Measurements from ENCODE around the gene IL1F10. TPM values are rescaled to one million over a fixed set of nuclear protein-coding genes. Genes with fewer than 3 reads are reported as not detected.

IL1F10 gene
- polyA plus RNA-seq, 1 donor, result not detected

DNA sequence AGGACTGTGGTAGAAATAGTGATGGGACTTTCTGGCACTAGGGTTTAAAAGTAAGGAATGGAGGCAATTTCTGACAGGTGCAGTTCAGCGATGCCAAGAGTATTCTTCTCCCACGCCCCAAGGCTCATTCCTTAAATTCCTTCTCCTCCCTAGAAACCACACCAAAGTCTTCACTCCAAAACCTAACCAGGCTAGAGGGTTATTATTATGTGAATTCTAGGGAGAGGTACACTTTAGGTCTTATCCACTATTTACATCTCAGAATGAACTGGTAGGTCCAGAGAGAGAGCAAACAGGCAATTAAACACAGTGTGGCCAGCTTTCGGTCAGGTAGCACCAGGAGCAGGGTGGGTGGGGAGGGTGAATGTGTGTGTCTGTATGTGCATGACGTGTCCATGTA is 11.4 kb downstream of the IL1F10 start:
- DNase-seq, result no peak
- no peak overlapping the region for H3K27ac ChIP-seq (ENCODE audit: low read length)

DNA sequence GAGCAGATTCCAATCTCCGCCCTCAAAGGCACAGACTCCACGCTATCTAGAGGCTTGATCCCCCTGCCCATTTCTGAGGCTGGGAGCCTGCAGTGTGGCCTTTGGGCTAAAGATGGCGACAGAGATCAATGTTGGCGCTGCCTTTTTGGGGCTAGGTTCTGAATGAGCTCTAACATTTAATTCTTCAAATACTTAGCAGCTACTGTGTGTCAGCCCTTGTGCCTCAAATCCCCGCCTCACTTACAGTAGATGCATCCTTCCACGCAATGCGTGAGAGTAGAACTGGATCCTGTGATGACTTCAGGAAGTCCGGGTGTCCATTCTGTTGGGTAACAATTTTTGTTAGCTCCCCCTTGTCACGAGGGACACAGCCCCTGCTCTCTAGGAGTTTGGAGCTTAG is 12.4 kb downstream of the IL1F10 start:
- no peak for DNase-seq
- H3K27me3 ChIP-seq (ENCODE audit: control insufficient read depth, insufficient read depth, low read length), result no peaks in the 10 kb centered on the region
- H3K9me3 ChIP-seq (ENCODE audit: control insufficient read depth, low read depth, low read length), result no peaks in the 10 kb centered on the region
- H3K4me1 ChIP-seq (ENCODE audit: control insufficient read depth, insufficient read depth, low read length), result peaks cover 14% of the 10 kb centered on the region
- no peaks in the 10 kb centered on the region for H3K36me3 ChIP-seq (ENCODE audit: control insufficient read depth, insufficient read depth, low read length)
- no CpG with 5 or more reads among the region's 9 CpGs for WGBS (ENCODE audit: insufficient coverage, low lambda C conversion rate)
- H3K4me3 ChIP-seq (ENCODE audit: low read length), result no peak overlapping the region
- H3K27ac ChIP-seq (ENCODE audit: low read length), result no peak overlapping the region

More for the DNA sequence above, 11.4 kb downstream of the IL1F10 start:
- peaks cover 18% of the 10 kb centered on the region for H3K4me1 ChIP-seq (ENCODE audit: control insufficient read depth, insufficient read depth, low read length)
- no peaks in the 10 kb centered on the region for H3K27me3 ChIP-seq (ENCODE audit: control insufficient read depth, insufficient read depth, low read length)
- H3K36me3 ChIP-seq (ENCODE audit: control insufficient read depth, insufficient read depth, low read length), result no peaks in the 10 kb centered on the region
- H3K9me3 ChIP-seq (ENCODE audit: control insufficient read depth, low read depth, low read length), result no peaks in the 10 kb centered on the region
- WGBS (ENCODE audit: insufficient coverage, low lambda C conversion rate), result no CpG with 5 or more reads among the region's 4 CpGs
- no peak overlapping the region for H3K4me3 ChIP-seq (ENCODE audit: low read length)

DNA sequence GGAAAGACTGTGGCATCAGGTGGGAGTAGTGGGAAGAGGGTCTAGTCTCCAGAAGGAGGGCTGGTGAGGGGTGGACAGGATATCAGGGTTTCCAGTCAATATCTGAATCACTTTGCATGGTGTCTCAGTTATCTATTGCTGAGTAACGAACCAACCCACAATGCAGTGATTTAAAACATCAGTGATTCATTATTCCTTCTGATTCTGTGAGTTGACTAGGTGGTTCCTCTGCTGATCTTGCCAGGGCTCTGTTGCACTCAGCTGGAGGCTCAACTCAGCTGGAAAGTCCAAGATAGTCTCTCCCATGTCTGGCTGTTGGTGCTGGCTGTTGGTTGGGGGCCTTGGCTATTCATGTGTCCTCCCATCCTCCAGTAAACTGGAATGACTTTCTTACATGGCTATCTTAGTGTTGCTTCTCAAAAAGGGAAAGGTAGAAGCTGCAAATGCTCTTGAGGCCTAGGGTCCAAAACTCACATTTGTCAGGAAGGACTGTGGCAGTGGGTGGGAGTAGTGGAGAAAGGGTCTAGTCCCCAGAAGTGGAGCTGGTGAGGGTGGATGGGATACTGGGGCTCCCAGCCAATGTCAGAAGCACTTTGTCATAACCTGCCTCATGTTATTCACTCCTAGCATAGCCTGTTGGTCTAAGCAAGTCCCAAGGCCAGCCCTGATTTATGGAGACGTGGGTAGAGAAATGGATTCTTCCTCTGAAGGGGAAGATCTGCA is 13.9 kb downstream of the IL1F10 start:
- H3K36me3 ChIP-seq (ENCODE audit: control insufficient read depth, insufficient read depth, low read length), result no peaks in the 10 kb centered on the region
- no peak for DNase-seq
- no peaks in the 10 kb centered on the region for H3K9me3 ChIP-seq (ENCODE audit: control insufficient read depth, low read depth, low read length)
- H3K27me3 ChIP-seq (ENCODE audit: control insufficient read depth, insufficient read depth, low read length), result no peaks in the 10 kb centered on the region
- no peak overlapping the region for H3K27ac ChIP-seq (ENCODE audit: low read length)
- no CpG with 5 or more reads among the region's 2 CpGs for WGBS (ENCODE audit: insufficient coverage, low lambda C conversion rate)
- peaks cover 2% of the 10 kb centered on the region for H3K4me1 ChIP-seq (ENCODE audit: control insufficient read depth, insufficient read depth, low read length)
- no peak overlapping the region for H3K4me3 ChIP-seq (ENCODE audit: low read length)

DNA sequence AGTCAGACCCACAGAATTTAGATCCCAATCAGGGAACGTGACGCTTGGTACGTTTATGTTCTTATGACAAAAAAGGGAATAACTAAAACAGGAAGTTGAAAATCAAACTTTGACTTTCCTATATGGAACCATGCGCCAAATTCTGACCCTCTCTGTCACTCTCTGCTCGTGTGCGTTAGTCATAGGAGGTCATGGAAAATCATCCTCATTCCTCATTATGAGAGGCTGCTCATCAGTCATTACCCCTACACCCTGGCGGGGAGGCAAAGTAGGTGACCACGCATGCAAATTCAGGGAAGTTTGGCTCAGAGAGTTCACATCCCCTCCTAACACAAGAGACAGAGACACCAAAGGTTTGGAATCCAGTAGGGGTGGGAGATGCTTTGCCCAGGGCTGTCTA is 15.5 kb downstream of the IL1F10 start:
- Histone ChIP-seq H3K27me3 (ENCODE audit: control insufficient read depth, insufficient read depth, low read length) (peaks cover 2% of the 10 kb centered on the region), H3K36me3 (ENCODE audit: control insufficient read depth, insufficient read depth, low read length) (no peaks in the 10 kb centered on the region), H3K9me3 (ENCODE audit: control insufficient read depth, low read depth, low read length) (no peaks in the 10 kb centered on the region), H3K27ac (ENCODE audit: low read length) (no peak overlapping the region), H3K4me1 (ENCODE audit: control insufficient read depth, insufficient read depth, low read length) (no peaks in the 10 kb centered on the region), H3K4me3 (ENCODE audit: low read length) (no peak overlapping the region)
- 80% methylated on average over 1 of the region's 8 CpGs for WGBS (ENCODE audit: insufficient coverage, low lambda C conversion rate)
- no peak for DNase-seq

DNA sequence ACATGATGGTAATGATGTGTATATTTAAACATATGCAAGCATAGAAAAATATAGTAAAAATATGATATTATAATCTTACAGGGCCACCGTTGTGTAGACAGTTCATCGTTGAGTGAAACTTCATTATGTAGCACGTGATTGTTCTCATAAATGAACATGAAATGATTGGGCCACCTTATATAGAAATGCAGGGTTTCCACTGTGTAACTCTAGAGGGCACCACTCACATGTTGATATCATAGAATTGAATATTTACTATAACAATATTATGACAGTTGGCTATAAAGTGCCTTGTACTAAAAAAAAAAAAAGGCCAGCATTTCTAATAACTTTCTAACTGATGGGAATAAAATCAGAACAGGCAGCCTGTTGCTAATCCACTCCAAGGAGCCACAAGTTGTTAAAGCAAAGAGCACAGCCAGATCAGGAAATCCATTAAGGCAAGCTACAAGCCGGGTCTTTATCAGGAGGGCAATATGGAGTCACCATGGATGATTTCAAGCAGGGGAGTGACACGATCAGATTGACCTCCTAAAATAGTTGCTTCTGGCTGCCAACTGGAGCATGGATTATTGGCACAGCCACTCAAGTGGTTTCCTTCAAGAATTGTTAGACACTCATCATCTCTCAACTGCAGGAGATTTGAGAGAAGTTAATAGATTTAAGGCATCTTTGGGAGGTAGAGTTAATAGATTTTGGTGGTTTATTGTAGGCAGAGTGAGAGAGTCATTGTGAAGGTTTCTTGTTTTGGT is 16.7 kb downstream of the IL1F10 start:
- H3K4me3 ChIP-seq (ENCODE audit: low read length), result no peak overlapping the region
- no peaks in the 10 kb centered on the region for H3K4me1 ChIP-seq (ENCODE audit: control insufficient read depth, insufficient read depth, low read length)
- H3K27ac ChIP-seq (ENCODE audit: low read length), result no peak overlapping the region
- WGBS (ENCODE audit: insufficient coverage, low lambda C conversion rate), result no CpG with 5 or more reads among the region's 5 CpGs
- DNase-seq, result no peak
- H3K9me3 ChIP-seq (ENCODE audit: control insufficient read depth, low read depth, low read length), result no peaks in the 10 kb centered on the region
- H3K36me3 ChIP-seq (ENCODE audit: control insufficient read depth, insufficient read depth, low read length), result no peaks in the 10 kb centered on the region
- H3K27me3 ChIP-seq (ENCODE audit: control insufficient read depth, insufficient read depth, low read length), result peaks cover 2% of the 10 kb centered on the region

DNA sequence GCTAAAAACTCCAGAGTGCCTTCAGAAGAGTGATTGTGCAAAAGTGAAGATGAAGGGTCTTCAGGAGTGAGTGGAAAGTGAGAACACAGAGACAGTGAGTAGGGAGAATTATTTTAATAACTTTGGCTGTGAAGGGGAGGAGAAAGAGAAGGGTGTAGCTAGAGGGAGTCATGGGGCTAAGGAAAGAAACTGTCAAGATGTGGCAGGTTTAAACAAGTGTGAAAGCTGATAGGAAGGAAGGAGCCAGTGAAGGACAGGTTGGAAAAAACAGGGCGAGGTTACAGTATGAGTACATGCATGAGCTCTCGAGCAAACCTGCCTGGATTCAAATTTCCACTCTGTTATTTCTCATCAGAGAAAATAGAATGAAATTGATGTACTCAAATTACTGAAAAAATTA is 17.8 kb downstream of the IL1F10 start:
- H3K36me3 ChIP-seq (ENCODE audit: control insufficient read depth, insufficient read depth, low read length), result no peaks in the 10 kb centered on the region
- H3K4me1 ChIP-seq (ENCODE audit: control insufficient read depth, insufficient read depth, low read length), result no peaks in the 10 kb centered on the region
- WGBS (ENCODE audit: insufficient coverage, low lambda C conversion rate), result 17% methylated on average over 1 of the region's 2 CpGs
- peaks cover 5% of the 10 kb centered on the region for H3K27me3 ChIP-seq (ENCODE audit: control insufficient read depth, insufficient read depth, low read length)
- H3K4me3 ChIP-seq (ENCODE audit: low read length), result no peak overlapping the region
- H3K9me3 ChIP-seq (ENCODE audit: control insufficient read depth, low read depth, low read length), result no peaks in the 10 kb centered on the region
- H3K27ac ChIP-seq (ENCODE audit: low read length), result no peak overlapping the region
- DNase-seq, result no peak

DNA sequence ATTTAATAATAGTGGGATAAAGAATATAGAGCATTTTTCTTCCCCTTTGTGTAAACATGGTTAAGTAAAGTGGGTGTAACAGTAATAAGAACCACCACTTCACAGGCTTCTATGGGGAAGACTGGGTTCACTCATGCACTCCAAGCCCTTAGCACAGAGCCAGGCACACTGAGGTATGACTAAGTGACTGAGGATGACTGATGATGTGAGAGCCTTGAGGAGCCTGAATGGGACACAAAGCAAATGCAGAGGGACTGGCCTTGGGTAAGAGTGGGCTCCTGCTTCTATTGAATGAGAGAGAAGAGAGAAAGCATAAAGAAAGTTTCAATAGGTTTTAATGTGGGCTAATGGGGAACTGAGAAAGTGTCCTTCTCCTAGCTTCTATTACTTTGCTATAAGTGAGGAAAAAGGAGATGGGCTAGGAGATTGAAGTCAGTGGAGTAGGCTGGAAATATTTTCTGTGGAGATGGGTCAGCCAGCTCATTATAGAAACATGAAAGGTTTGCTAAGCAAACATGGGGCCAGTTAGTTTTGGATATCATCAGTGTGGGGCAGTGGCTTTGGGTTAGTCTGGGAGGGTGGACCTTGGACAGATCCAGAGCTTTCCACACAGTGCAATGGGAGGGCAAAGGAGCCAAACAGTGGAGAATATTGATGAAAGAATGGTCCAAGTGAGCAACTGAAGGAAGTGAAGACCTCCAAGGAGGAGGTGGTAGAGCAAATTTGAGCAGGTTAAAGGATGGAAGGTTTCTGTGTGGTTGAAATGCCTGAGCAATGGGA is 20.6 kb downstream of the IL1F10 start:
- no peak for DNase-seq
- no peaks in the 10 kb centered on the region for H3K36me3 ChIP-seq (ENCODE audit: control insufficient read depth, insufficient read depth, low read length)
- H3K27me3 ChIP-seq (ENCODE audit: control insufficient read depth, insufficient read depth, low read length), result peaks cover 5% of the 10 kb centered on the region
- no peaks in the 10 kb centered on the region for H3K4me1 ChIP-seq (ENCODE audit: control insufficient read depth, insufficient read depth, low read length)
- no peak overlapping the region for H3K27ac ChIP-seq (ENCODE audit: low read length)
- no peak overlapping the region for H3K4me3 ChIP-seq (ENCODE audit: low read length)
- no peaks in the 10 kb centered on the region for H3K9me3 ChIP-seq (ENCODE audit: control insufficient read depth, low read depth, low read length)

DNA sequence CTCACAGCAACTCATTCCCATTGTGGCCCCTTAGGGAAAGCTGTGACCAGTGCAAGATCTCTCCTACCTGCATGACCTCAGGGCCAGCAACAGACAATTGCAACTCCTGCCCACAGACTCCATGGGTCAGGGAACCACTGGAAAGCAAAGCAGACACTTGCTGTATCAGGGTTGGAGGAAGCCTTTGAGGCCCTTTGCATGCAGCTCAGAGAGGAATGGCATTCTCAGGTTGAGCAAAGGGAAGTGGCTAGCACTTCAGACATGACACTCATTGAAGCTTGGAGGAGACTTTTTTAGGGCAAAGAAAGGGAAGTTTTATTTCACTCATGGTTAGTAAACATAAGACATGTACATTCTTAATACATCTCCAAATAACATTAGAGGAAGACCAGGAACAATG is 22.1 kb downstream of the IL1F10 start:
- no peaks in the 10 kb centered on the region for H3K9me3 ChIP-seq (ENCODE audit: control insufficient read depth, low read depth, low read length)
- no peaks in the 10 kb centered on the region for H3K4me1 ChIP-seq (ENCODE audit: control insufficient read depth, insufficient read depth, low read length)
- H3K27ac ChIP-seq (ENCODE audit: low read length), result no peak overlapping the region
- no peak for DNase-seq
- H3K27me3 ChIP-seq (ENCODE audit: control insufficient read depth, insufficient read depth, low read length), result peaks cover 5% of the 10 kb centered on the region
- H3K4me3 ChIP-seq (ENCODE audit: low read length), result no peak overlapping the region
- no peaks in the 10 kb centered on the region for H3K36me3 ChIP-seq (ENCODE audit: control insufficient read depth, insufficient read depth, low read length)

DNA sequence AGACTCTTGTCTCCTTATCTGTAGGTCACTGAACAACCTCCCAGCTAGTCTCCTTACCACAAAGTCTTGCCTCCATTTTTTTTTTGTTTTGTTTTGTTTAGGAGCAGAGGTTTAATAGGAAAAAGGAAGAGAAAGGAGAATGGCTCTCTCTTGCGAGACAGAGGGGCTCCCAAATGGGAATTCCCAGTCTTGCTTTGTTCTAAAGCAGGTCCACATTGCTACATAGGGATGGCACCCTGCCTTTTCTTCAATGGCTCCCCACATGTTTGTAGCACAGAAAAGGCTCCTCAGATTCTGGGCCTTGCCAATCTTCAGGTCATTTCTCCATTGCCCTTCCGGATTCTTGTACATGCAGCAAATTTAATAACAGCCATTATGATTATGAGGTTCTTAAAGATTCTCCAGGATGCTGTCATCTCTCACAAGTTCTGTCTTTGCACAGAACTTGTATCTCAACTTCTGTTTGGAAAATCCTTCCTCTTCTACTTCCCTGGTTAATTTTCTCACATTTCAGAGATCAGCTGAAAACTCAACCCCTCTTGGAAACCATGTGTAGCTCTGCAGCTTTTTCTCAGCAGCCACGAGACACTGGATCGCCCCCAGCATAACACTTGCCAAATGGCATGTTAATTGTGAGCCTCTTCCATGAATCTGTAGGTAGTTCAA is 23.6 kb downstream of the IL1F10 start:
- DNase-seq, result no peak
- 100% methylated on average over 1 of the region's 4 CpGs for WGBS (ENCODE audit: insufficient coverage, low lambda C conversion rate)
- Histone ChIP-seq H3K4me1 (ENCODE audit: control insufficient read depth, insufficient read depth, low read length) (no peaks in the 10 kb centered on the region), H3K4me3 (ENCODE audit: low read length) (no peak overlapping the region), H3K27ac (ENCODE audit: low read length) (no peak overlapping the region), H3K27me3 (ENCODE audit: control insufficient read depth, insufficient read depth, low read length) (peaks cover 5% of the 10 kb centered on the region), H3K9me3 (ENCODE audit: control insufficient read depth, low read depth, low read length) (peaks cover 2% of the 10 kb centered on the region), H3K36me3 (ENCODE audit: control insufficient read depth, insufficient read depth, low read length) (no peaks in the 10 kb centered on the region)

DNA sequence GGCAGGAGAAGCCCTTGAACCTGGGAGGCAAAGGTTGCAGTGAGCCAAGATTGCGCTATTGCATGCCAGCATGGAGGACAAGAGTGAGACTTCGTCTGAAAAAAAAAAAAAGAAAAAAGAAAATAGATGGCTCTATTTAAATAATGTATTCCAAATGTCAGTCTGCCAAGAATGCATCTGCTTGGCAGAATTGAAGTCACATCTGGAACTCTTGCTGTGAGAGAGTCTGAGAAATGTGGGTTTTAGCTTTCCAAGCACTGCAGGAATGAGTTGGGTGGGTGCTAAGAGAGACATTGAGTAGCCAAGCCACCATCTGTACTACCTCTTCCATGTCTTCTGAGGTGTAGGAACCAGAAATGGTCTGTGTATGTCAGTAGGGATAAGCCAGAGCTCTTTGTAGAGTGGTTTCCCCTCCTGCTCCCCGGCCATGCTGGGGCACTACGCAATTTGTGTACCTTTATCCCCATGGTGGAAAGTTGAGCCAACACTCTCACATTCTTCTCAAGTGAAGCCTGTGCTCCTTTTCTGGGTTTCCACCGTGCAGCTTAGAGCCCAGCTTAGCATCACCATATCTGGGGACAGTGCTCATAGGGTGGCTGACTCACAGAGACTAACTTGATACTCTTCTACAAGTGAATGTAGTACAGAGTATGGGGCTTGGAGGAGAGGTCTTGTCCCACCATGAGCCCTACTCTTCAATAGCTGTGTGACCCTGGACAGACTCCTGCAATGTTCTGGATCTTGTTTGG is 25.3 kb downstream of the IL1F10 start:
- no peak for DNase-seq
- peaks cover 5% of the 10 kb centered on the region for H3K27me3 ChIP-seq (ENCODE audit: control insufficient read depth, insufficient read depth, low read length)
- no peak overlapping the region for H3K27ac ChIP-seq (ENCODE audit: low read length)
- H3K4me3 ChIP-seq (ENCODE audit: low read length), result no peak overlapping the region
- peaks cover 2% of the 10 kb centered on the region for H3K9me3 ChIP-seq (ENCODE audit: control insufficient read depth, low read depth, low read length)
- no peaks in the 10 kb centered on the region for H3K4me1 ChIP-seq (ENCODE audit: control insufficient read depth, insufficient read depth, low read length)
- H3K36me3 ChIP-seq (ENCODE audit: control insufficient read depth, insufficient read depth, low read length), result no peaks in the 10 kb centered on the region
- WGBS (ENCODE audit: insufficient coverage, low lambda C conversion rate), result 92% methylated on average over 2 of the region's 5 CpGs
